HG03039 (cell line): ENCODE data around the gene ADGRD1.
A peak's percentile ranks its signal among the peaks of the same experiment; 100 is the strongest.

Source experiments
- ATAC-seq: cut with Tn5 transposase; IDR thresholded peaks from one replicate; pipeline ENCODE4 v1.9.1; 2021; ENCODE audit warnings: mild to moderate bottlenecking, moderate library complexity; ENCODE audit not compliant: unreplicated experiment

ADGRD1 gene

DNA sequence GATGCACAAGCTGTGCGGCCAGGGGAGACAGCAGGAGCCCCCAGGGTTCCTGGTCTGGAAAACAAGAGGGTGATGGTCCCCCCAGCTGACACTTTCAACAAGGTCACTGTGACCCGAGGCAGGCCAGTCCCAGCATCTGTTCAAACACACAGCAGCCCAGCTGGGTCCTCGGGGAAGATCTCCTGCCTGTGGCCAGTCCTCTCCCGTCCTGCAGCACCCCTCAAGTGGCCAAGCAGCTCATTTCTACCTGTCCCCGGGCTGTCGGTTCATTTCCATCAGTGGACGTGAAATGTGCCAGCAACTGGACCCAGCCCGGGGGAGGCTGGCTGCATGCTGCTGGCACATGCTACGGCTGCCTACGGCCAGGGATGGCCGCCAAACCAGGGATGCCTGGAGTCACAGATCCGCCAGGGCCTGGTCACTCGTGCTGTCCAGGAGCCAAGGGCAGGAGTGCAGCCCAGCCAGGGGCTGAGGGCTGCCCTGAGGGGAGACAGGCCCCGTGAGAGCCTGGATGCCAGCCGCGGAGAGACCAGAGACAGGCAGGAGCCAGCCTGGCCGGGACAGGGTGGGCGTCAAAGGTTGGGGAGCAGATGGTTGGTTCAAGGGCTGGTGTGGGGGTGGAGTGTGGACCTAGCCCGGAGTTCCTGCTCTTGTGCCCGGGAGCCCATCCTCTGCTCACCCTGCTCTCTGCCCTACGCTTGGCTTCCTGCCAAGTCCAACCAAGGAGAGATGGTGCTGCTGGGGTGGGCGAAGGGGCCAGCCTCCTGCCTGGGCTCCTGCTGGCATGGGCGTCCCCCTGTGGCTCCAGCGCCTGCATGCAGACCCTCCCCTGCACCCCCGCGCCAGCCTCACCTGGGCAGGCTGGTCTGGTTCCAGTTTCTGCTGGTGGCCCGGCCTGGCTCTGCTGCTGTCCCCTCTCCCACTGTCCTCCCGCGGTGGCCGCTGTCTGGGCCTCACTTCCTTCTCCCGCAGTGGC lies 143.8 kb downstream of the ADGRD1 start:
- no peak for ATAC-seq

DNA sequence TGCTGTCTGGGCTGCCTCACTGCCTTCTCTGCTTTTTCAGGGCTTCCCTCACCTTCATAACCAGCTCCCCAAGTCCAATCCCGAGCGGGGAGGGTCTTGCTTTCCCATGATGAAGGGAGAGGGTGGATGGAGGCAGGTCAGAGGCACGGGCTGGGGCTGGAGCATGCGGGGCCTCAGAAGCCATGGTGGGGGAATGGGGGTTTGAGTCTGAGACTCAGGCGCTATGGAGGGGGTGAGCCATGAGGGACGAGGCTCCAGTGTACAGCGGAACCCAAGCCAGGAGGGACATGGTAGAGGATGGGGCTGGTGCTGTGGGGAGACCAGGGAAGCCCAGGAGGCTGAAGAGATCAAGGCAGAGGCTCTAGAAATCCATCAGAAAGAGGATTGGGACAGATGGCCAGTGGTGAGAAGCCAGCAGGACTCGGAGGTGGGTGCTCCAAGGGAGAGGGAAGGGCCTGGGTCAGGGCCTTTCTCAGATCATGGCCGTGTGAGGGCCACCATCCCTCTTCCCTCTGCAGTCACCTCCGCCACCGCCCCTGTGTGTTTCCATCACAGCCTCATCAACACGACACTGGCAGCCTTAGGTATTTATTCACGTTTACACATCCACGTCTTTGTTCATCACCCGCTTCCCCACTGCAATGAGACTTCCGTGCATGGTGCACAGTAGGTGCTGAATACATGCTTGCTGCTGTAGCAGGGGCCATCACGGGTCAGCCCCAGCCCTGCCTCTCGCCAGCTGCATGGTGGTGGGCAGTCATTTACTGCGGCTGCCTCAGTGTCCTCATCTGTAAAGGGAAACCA lies 144.7 kb downstream of the ADGRD1 start:
- no peak for ATAC-seq

GRCh38 chr12:131100031-131100674 lies 146.4 kb downstream of the ADGRD1 start:
- no peak for ATAC-seq

DNA sequence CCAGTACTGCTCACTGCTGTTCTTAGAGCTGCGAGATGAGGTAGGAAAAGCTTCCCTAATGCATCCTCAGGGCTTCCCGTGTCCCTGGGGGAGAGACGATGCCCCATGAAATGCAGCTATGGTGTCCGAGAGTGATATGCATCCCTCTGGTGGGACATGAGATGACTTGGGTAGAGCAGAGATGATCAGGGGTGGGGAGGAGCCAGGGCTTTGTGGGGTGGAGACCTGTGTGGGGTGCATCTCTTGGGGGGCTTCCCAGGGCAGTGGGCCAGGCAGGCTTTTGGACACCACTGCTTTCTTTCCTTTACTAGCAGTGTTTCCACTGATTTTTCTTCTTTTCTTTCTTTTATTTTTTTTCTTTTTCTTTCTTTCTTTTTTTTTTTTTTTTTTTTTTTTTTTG lies 147.3 kb downstream of the ADGRD1 start:
- no peak for ATAC-seq

DNA sequence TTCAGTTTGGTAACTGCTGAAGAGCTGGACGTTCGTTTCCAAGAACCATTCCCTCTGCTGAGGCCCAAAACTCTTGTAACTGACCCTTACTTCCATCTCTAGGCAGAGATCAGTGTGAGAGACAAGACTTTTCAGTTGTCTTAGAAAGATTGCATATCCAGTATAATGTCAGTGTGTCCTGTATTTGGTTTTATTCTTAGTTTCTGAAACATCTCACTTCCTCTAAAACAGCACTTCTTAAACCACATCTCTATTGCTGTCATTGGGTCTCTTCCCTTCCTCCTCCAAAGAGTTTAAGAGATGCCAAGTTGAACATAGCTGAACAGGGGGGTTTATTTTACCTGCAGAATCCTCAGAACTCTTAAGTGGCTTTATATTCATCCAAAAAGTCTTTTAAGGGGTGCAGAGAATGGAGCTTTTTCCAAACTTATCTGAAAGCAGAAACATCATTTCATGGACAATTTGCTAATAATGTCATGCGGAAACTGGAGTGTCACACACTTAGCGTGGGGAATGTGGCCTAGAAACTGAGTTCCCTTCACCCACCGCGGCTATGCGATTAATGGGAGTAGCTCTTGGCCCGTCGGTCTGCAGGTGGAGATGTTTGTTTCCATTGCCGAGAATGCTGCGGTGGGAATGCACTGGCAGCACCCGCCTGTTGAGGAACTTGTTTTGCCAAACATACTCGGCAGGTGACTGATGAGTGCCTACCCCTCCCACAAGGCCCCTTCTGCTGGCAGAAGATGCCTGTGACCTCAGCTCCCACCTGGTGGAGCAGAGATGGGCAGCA lies 148.2 kb downstream of the ADGRD1 start:
- ATAC-seq, result peak; percentile 61

DNA sequence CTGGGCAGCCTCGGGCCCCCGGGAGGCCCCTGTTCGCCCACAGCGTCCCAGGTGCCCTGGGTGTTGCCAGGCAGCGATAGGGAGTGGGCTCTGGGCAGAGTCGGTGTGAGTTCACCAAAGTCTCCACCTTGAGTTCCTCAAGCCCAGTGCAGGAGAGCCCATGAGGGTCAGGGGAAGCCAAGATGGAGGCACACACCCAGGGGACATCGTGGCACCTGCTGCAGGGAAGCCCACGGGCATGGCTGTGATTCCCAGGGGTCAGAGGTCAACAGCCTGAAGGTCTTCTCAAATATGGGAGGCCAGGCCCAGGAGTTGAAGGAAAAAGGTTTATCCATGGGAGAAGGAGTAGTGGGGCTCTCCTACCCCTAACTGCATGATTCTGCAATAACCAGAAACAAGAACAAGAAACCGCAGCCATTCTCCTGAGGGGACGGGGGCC lies 148.8 kb downstream of the ADGRD1 start:
- ATAC-seq, result no peak

- ATAC-seq, result no peak
Observed at GRCh38 chr12:131102991-131103668, 149.4 kb downstream of the ADGRD1 start.

DNA sequence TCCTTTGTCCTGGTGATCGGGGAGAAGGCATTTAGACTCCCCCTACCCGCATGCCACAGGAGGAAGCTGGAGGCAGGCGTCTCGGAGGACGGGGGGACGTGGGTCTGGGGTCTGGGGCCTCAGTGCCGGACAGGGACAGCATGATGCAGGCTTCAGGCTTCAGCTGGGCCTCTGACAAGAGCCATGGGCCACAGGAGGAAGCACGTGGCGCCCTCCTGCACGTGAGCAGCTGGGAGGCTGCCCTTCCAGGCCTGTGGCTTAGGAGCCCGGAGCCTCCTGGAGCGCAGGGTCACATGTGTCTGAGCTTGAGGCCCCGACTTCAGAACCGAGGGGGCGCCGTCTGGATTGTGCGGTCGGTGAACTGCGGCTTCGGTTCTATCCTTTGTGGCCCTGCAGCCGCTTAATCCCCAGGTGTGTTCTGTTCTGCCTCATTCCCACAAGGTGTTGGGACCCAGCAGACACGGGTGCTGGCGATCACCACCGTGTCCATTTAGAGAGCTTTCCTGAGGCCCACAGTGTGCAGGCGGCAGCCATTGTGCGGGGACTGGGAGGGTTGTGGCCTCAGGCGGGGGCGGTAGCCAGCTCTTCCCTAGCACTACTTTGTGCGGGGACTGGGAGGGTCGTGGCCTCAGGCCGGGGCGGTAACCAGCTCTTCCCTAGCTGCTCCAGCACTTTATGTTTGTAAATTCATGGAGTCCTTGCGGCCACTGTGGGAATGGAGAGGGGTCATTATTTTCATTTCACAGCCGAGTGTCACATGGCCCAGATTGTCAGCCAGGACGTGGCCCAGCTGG lies 150.2 kb downstream of the ADGRD1 start:
- ATAC-seq, result no peak

DNA sequence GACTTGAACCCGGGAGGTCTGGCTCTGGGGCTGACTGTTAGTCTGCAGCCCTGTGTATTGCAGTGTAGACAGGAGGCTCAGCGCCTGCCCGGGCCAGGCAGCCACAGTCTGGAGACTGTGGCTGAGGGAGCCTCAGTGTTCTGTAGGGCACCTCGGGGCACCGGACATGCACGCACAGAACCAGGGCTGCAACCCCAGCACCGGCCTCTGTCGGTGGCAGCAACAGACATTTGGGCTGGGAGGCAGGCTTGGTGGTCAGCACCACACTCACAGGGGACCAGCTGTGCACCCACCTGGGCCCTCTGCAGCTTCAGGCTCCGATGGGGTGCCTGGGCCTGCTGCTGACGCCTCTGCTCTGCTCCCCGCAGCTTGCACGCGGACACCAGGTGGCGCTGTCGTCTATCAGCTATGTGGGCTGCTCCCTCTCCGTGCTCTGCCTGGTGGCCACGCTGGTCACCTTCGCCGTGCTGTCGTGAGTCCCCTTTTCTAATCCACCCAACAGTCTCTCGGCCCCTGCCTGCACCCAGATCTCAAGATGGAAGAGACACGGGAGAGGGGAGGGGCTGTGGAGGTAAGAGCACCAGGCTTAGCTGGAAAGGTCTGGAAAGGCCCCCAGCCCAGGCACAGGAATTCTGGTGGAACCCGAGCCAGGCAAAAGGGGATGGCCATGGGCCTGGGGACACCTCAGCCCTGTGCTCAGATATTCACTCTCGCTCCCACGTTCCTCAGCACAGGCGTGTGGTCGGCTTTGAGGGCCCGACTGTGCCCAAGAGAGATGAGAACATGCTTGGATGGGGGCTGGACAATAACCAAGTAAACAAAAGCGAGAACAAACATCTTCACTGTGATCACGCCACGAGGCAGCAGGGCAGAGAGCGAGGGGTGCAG lies 151.0 kb downstream of the ADGRD1 start:
- no peak for ATAC-seq

- ATAC-seq, result no peak
Observed at GRCh38 chr12:131105351-131105735, 151.6 kb downstream of the ADGRD1 start.

- no peak for ATAC-seq
Observed at GRCh38 chr12:131105736-131106348, 152.1 kb downstream of the ADGRD1 start.

DNA sequence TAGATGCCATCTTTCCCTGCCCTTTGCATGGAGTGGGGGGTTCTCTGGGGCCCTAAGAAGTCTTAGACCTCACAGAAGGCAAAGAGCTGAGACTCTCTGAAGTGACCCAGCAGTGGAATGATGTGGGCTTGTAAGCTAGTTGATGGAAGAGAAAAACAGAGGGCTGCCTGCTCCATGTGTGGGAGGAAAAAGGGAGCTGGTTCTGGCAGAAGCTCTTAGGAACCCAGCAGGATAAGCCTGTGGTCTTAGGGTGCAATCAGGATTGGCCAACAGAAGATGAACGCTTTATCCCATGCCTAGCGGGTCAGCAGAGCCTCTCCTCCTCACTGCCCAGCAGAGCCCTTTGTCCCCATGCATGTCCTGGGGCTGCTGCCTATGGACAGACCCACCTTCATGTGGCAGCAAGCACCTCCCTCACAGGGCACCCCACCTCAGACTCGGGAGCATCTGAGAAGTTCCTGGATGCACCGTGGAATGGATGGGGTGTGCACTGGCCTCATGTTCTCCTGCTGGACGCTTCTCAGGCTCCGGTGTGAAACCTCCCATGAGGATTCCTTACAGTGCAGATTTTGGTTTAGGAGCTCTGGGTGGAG lies 152.7 kb downstream of the ADGRD1 start:
- ATAC-seq, result no peak

- no peak for ATAC-seq
Observed at GRCh38 chr12:131108177-131108955, 154.7 kb downstream of the ADGRD1 start.

- no peak for ATAC-seq
Observed at GRCh38 chr12:131111446-131111845, 157.7 kb downstream of the ADGRD1 start.

- ATAC-seq, result no peak
Observed at GRCh38 chr12:131112021-131112420, 158.3 kb downstream of the ADGRD1 start.

GRCh38 chr12:131112700-131113290 lies 159.1 kb downstream of the ADGRD1 start:
- no peak for ATAC-seq
